Body of pancreas (tissue), 4 donors: Measurements from ENCODE around the gene THSD7B. TPM values are rescaled to one million over a fixed set of nuclear protein-coding genes. Genes with fewer than 3 reads are reported as not detected.

Experiments used
- ATAC-seq: fragments of 150-250 bp; one replicate; pipeline ENCODE4 v1.9.1; 2016
- DNase-seq, 4 donors: peaks; one replicate each; pipeline ENCODE4 v3.0.0-alpha.2; 2019
- H3K27ac ChIP-seq, 4 donors: fragments of 200-600 bp; sonication (generic); 1 replicate in 3 of 4; 2 replicates in 1 of 4; pipeline versions ENCODE4 v1.5.1 to v1.6.1; 2016 to 2019; ENCODE audit warnings: mild to moderate bottlenecking in 1 of 4, mixed read lengths in 1 of 4, moderate library complexity in 1 of 4
- H3K27me3 ChIP-seq, 2 donors: fragments of 200-600 bp; sonication (generic); one replicate each; pipeline ENCODE4 v1.6.0; 2016; ENCODE audit warnings: mild to moderate bottlenecking in 1 of 2
- H3K36me3 ChIP-seq, 2 donors: fragments of 200-600 bp; sonication (generic); replicated peaks in 1 of 2; 2 replicates each; pipeline ENCODE4 v1.5.1; 2016; ENCODE audit warnings: low read depth in 2 of 2; ENCODE audit not compliant: insufficient read depth in 1 of 2
- H3K4me1 ChIP-seq: fragments of 200-600 bp; sonication (generic); one replicate; pipeline ENCODE4 v1.6.0; 2016
- H3K4me3 ChIP-seq, 2 donors: fragments of 200-600 bp; sonication (generic); 1 replicate in 1 of 2; 2 replicates in 1 of 2; pipeline ENCODE4 v1.5.1; 2016 to 2019
- H3K9me3 ChIP-seq, 3 donors: fragments of 200-600 bp; sonication (generic); 1 replicate in 2 of 3; 2 replicates in 1 of 3; pipeline ENCODE4 v1.5.1; 2016
- POLR2A ChIP-seq, 3 donors: fragments of 450-650 bp; IDR thresholded peaks; one replicate each; pipeline ENCODE4 v1.6.1; 2016; ENCODE audit warnings: antibody characterized with exemption in 3 of 3, mild to moderate bottlenecking in 2 of 3
- WGBS, 2 donors: methylation state at CpG; one replicate each; pipeline ENCODE4 v1.1.5; 2017; 5-methylcytosine and 5-hydroxymethylcytosine counted together
- intact Hi-C: fragments of 100-400 bp; cut with DNase I; formaldehyde crosslinking; loops from one replicate; pipeline ENCODE4 v1.15.1; 2023
- total RNA-seq, 2 donors: library from RNA; depleted of rRNA; stranded (reverse); fragments of >200 nt; gene quantifications; one replicate each; pipeline ENCODE4 v1.1.0, GENCODE V29; 2016
- TF ChIP-seq, protein P1 (sequence below), 7 experiments: fragments of 450-650 bp in 4 of 7; fragments of 200-600 bp in 3 of 7; sonication (generic) in 3 of 7; IDR thresholded peaks; one replicate each; pipeline ENCODE4 v1.5.1; 2016 to 2019; ENCODE audit warnings: antibody characterized with exemption in 7 of 7

The THSD7B gene
- total RNA-seq, 2 donors from 2014 or later = 0.26 to 0.33 TPM

DNA sequence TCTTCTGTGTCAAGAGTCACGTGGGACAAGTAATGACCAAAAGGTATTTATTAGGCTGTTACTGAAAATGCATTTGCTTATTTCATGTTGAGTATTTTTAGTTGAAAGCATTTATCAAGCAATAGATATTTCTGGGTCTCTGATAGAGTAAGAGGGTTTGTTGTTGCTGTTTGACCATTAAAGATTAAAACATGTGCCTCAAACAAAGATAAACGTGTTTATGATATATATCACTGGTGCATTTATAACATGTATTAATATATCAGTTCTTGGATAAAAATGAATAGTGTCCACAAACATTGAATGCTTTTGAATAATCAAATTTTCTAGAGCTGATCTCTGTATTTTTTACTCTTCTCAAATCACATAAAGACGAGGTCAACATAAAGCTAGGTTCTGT lies 467.7 kb downstream of the THSD7B start:
- ATAC-seq (no peak), DNase-seq (no peak)
- Histone ChIP-seq H3K4me1 (no peaks in the 10 kb centered on the region), H3K36me3 (no peaks in the 10 kb centered on the region), H3K9me3 (no peaks in the 10 kb centered on the region), H3K4me3 (no peak overlapping the region), H3K27me3 (no peaks in the 10 kb centered on the region), H3K27ac (no peak overlapping the region)
- intact Hi-C loops = no loop called here
- no peak for TF ChIP-seq POLR2A (IDR thresholded peaks at IDR 0.05)
- TF ChIP-seq, protein P1, sequence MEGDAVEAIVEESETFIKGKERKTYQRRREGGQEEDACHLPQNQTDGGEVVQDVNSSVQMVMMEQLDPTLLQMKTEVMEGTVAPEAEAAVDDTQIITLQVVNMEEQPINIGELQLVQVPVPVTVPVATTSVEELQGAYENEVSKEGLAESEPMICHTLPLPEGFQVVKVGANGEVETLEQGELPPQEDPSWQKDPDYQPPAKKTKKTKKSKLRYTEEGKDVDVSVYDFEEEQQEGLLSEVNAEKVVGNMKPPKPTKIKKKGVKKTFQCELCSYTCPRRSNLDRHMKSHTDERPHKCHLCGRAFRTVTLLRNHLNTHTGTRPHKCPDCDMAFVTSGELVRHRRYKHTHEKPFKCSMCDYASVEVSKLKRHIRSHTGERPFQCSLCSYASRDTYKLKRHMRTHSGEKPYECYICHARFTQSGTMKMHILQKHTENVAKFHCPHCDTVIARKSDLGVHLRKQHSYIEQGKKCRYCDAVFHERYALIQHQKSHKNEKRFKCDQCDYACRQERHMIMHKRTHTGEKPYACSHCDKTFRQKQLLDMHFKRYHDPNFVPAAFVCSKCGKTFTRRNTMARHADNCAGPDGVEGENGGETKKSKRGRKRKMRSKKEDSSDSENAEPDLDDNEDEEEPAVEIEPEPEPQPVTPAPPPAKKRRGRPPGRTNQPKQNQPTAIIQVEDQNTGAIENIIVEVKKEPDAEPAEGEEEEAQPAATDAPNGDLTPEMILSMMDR (IDR thresholded peaks at IDR 0.05) = no peak
- 45 to 49% methylated on average over 3 of the region's 3 CpGs for WGBS, 2 donors

DNA sequence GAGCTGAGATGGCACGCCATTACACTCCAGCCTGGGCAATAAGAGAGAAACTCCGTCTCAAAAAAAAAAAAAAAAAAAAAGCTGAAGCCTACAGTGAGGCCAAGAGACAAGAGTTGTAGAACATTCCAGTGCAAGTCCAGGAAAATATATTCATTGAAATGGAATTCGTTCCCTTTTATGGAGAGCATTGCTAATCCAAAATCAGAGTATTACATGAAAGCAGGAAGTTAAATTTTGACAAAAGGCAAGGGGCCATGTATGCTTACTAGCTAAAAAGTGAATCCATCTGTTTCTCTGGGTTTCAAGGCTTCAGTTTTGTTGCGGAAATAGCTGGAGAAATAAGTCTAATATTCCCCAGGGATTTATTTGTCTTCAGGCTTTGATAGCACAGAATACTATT lies 471.7 kb downstream of the THSD7B start:
- peak; percentile 45 for ATAC-seq

DNA sequence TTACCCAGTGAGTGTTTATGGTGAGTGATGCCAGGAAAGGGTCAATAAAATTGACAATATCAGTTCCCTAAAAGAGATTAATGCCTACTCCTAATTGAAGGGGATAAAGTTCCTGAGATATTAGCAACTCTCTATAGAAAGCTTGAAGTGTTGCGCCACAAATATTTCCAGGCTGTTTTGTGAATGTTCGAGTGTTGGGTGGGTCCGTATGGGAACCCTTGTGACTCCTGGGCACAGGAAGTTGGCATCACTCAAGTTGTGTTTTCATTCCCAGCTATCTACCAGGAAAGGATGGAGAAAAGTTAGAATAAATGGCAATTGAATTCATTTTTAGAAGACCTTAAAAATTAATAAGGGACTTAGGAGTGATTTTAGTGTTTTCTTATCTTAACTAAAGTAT lies 472.7 kb downstream of the THSD7B start:
- ATAC-seq (no peak), DNase-seq (no peak)
- TF ChIP-seq, protein P1 (IDR thresholded peaks at IDR 0.05) = no peak
- H3K4me3 ChIP-seq = no peak overlapping the region
- no peaks in the 10 kb centered on the region for H3K9me3 ChIP-seq
- no peaks in the 10 kb centered on the region for H3K36me3 ChIP-seq
- no peaks in the 10 kb centered on the region for H3K27me3 ChIP-seq
- intact Hi-C loops = no loop called here
- no peaks in the 10 kb centered on the region for H3K4me1 ChIP-seq
- 66 to 78% methylated on average over 3 of the region's 3 CpGs for WGBS, 2 donors
- H3K27ac ChIP-seq = no peak overlapping the region

More for the DNA sequence above, 471.7 kb downstream of the THSD7B start:
- Histone ChIP-seq H3K4me3 (no peak overlapping the region), H3K27me3 (no peaks in the 10 kb centered on the region), H3K4me1 (no peaks in the 10 kb centered on the region), H3K27ac (no peak overlapping the region), H3K9me3 (no peaks in the 10 kb centered on the region), H3K36me3 (no peaks in the 10 kb centered on the region)
- intact Hi-C loops = no loop called here
- 59 to 66% methylated on average over 4 of the region's 4 CpGs for WGBS, 2 donors
- no peak for DNase-seq
- TF ChIP-seq, protein P1 (IDR thresholded peaks at IDR 0.05) = no peak
- TF ChIP-seq POLR2A (IDR thresholded peaks at IDR 0.05) = no peak

DNA sequence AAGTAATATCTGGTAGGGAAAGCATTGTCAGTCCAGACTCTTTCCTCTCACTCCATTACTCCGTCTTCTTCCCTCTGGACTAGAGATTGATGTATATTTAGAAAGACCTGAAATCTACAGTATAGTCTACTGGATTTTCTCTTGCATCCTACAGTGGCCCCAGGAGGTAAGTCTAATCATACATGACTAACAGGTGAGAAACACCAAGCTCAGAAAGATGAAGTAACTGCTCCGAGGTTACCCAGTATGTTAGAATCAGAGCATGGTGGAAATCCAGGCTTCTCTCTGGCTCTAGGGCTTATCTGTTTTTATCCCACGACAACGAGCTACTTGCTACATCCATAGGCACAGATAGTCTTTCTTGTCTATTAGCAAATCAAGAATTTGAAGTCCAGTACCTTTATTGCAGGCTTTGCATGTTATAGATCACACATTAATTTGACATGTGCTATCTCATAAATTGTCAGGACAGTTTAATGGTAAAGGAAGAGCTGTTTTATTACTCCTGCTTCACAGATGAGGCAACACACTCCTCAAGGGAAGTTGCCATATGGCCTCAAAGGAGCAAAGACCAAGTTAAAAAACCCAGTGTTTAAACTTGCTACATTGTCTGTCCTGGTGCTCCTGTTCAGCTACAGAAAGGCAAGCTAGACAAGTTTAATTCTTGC lies 484.3 kb downstream of the THSD7B start:
- Histone ChIP-seq H3K27ac (no peak overlapping the region), H3K27me3 (no peaks in the 10 kb centered on the region), H3K9me3 (no peaks in the 10 kb centered on the region), H3K4me3 (no peak overlapping the region), H3K36me3 (no peaks in the 10 kb centered on the region), H3K4me1 (no peaks in the 10 kb centered on the region)
- TF ChIP-seq, protein P1 (IDR thresholded peaks at IDR 0.05) = no peak
- no peak for TF ChIP-seq POLR2A (IDR thresholded peaks at IDR 0.05)
- DNase-seq (no peak), ATAC-seq (no peak)
- intact Hi-C loops = no loop called here
- WGBS, 2 donors = 52 to 57% methylated on average over 4 of the region's 4 CpGs

DNA sequence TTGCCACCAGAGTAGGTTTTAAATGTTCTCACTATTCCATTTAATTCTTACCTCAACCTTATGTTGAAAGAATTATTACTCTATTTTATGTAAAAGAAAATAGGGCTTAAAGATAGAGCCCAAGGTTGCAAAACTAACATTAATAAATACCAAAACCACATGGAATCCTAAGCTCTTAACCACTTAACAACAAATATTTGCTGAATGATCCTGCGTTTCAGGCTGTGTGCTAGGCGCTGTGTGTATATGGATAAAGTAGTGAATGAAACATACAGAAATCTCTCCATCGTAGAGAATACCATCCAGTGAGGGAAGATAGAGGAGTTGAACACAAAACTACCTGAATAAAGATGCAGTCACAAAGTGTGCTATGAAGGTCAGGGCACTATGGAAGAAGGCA lies 485.1 kb downstream of the THSD7B start:
- WGBS, 2 donors = 50 to 64% methylated on average over 3 of the region's 3 CpGs
- ATAC-seq = no peak

More for the DNA sequence above, 485.1 kb downstream of the THSD7B start:
- intact Hi-C loops = no loop called here
- no peaks in the 10 kb centered on the region for H3K36me3 ChIP-seq
- TF ChIP-seq, protein P1 (IDR thresholded peaks at IDR 0.05) = no peak
- TF ChIP-seq POLR2A (IDR thresholded peaks at IDR 0.05) = no peak
- H3K4me3 ChIP-seq = no peak overlapping the region
- no peaks in the 10 kb centered on the region for H3K4me1 ChIP-seq
- H3K27ac ChIP-seq = no peak overlapping the region
- H3K9me3 ChIP-seq = no peaks in the 10 kb centered on the region
- DNase-seq = no peak
- H3K27me3 ChIP-seq = no peaks in the 10 kb centered on the region
